Stomach (tissue), 4 donors: ENCODE measurements around the gene MAMDC2.

Experiments
- CTCF ChIP-seq, 7 experiments: fragments of 450-650 bp in 4 of 7; fragments of 200-600 bp in 3 of 7; sonication (generic) in 3 of 7; IDR thresholded peaks; one replicate each; pipeline ENCODE4 v1.5.1; 2016 to 2019; ENCODE audit warnings: antibody characterized with exemption in 7 of 7, control low read depth in 2 of 7, mild to moderate bottlenecking in 1 of 7
- POLR2A ChIP-seq, 4 donors: fragments of 450-650 bp; IDR thresholded peaks; one replicate each; pipeline ENCODE4 v1.6.1; 2016; ENCODE audit warnings: antibody characterized with exemption in 4 of 4, control low read depth in 2 of 4, mild to moderate bottlenecking in 1 of 4, moderate library complexity in 1 of 4

- TF ChIP-seq CTCF (IDR thresholded peaks at IDR 0.05) (no peak), POLR2A (IDR thresholded peaks at IDR 0.05) (no peak)
Observed at GRCh38 chr9:70144131-70144503, 100.5 kb downstream of the MAMDC2 start.
